ENCODE measurements around the gene HS6ST3. TPM values are rescaled to one million over a fixed set of nuclear protein-coding genes. Genes with fewer than 3 reads are reported as not detected.
A peak's percentile ranks its signal among the peaks of the same experiment; 100 is the strongest.

Gene HS6ST3
- total RNA-seq, 4 donors from 2014 or later: 0.97 to 2.2 (median 2.0) TPM

DNA sequence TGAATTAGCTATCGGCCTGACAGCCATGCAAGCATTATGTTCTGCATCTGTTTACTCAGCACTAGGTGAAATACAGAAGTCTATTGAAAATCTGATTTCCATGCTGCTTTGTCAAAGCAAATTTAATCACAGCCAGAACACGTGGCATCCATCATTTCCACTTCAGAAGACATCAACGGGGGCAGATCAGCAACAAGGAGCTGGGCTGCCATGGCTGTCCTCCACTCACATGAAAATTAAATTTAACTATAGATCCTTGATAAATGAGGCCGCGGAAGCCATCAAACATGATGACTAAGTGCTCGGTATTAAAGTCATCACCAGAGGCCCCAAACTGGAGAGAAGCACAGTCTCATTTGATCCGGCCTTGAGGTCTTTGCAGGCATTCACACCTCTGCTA is 443.5 kb downstream of the HS6ST3 start:
- TF ChIP-seq POLR2A (IDR thresholded peaks at IDR 0.05): no peak
- TF ChIP-seq, protein P1, sequence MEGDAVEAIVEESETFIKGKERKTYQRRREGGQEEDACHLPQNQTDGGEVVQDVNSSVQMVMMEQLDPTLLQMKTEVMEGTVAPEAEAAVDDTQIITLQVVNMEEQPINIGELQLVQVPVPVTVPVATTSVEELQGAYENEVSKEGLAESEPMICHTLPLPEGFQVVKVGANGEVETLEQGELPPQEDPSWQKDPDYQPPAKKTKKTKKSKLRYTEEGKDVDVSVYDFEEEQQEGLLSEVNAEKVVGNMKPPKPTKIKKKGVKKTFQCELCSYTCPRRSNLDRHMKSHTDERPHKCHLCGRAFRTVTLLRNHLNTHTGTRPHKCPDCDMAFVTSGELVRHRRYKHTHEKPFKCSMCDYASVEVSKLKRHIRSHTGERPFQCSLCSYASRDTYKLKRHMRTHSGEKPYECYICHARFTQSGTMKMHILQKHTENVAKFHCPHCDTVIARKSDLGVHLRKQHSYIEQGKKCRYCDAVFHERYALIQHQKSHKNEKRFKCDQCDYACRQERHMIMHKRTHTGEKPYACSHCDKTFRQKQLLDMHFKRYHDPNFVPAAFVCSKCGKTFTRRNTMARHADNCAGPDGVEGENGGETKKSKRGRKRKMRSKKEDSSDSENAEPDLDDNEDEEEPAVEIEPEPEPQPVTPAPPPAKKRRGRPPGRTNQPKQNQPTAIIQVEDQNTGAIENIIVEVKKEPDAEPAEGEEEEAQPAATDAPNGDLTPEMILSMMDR (IDR thresholded peaks at IDR 0.05 in 4 of 5, conservative IDR thresholded peaks at IDR 0.05 in 1 of 5): no peak
- ATAC-seq: no peak
- in situ Hi-C loops (cut with MboI; ENCODE audit: low sequenced_read_pairs in 4 of 4) (no loop called here), intact Hi-C loops (cut with DNase I; ENCODE audit: low total_unique reads) (no loop called here)
- DNase-seq: no peak
- Histone ChIP-seq H3K36me3 (no peaks in the 10 kb centered on the region), H3K4me1 (no peaks in the 10 kb centered on the region), H3K9me3 (no peaks in the 10 kb centered on the region), H3K27ac (no peak overlapping the region), H3K27me3 (no peaks in the 10 kb centered on the region), H3K4me3 (no peak overlapping the region)

DNA sequence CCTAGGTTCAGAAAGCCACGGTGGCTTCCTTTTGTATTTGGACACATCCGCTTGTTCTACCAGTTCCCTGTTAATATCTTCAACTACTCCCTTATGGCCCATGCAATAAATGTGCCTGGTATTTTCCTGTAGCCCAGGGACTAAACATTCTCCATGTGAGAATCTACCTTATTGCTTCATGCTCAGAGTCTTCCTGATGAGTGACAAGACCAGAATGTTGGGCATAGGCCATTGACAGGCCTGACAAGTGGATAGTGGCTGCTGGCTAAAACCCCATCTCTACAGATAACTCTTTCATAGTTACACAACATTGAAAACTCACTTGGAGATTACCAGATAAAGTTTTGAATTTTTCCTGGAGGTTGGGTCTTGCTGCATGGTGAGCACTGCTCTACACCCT is 449.9 kb downstream of the HS6ST3 start:
- no peak overlapping the region for H3K27ac ChIP-seq
- ATAC-seq (peak in 1 of 2 donors; percentile 73), DNase-seq (peak in 1 of 2 donors; percentile 21)
- H3K4me3 ChIP-seq: no peak overlapping the region
- no peaks in the 10 kb centered on the region for H3K27me3 ChIP-seq
- no peaks in the 10 kb centered on the region for H3K4me1 ChIP-seq
- in situ Hi-C loops (cut with MboI; ENCODE audit: low sequenced_read_pairs in 4 of 4): no loop called here
- H3K9me3 ChIP-seq: no peaks in the 10 kb centered on the region
- H3K36me3 ChIP-seq: no peaks in the 10 kb centered on the region
- no peak for TF ChIP-seq POLR2A (IDR thresholded peaks at IDR 0.05)
- TF ChIP-seq, protein P1 (IDR thresholded peaks at IDR 0.05 in 4 of 5, conservative IDR thresholded peaks at IDR 0.05 in 1 of 5): no peak
- intact Hi-C loops (cut with DNase I; ENCODE audit: low total_unique reads): no loop called here

DNA sequence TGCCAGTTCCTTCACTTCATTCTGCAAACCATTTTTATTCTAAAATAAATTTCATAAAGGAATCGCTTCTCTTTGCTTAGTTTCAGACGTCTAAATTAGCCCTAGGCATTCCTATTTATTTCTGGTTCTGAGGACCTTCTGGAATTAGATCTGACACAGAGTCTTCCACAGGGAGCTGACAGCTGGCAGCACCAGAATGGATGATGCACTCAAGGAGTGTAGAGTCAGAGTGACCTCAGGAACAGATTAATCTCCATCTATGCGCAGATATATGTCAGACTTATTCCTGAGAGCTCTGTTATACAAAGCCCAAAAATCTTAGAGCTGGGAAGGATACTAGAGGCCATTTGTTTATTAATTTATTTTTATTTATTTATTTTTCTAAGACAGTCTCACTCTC is 450.8 kb downstream of the HS6ST3 start:
- no peak overlapping the region for H3K27ac ChIP-seq
- H3K36me3 ChIP-seq: no peaks in the 10 kb centered on the region
- TF ChIP-seq, protein P1 (IDR thresholded peaks at IDR 0.05 in 4 of 5, conservative IDR thresholded peaks at IDR 0.05 in 1 of 5): no peak
- no peak for TF ChIP-seq POLR2A (IDR thresholded peaks at IDR 0.05)
- DNase-seq: no peak
- ATAC-seq: peak in 1 of 2 donors; percentile 53
- H3K4me1 ChIP-seq: no peaks in the 10 kb centered on the region
- in situ Hi-C loops (cut with MboI; ENCODE audit: low sequenced_read_pairs in 4 of 4): no loop called here
- H3K4me3 ChIP-seq: no peak overlapping the region
- H3K9me3 ChIP-seq: no peaks in the 10 kb centered on the region
- no peaks in the 10 kb centered on the region for H3K27me3 ChIP-seq
- intact Hi-C loops (cut with DNase I; ENCODE audit: low total_unique reads): no loop called here

DNA sequence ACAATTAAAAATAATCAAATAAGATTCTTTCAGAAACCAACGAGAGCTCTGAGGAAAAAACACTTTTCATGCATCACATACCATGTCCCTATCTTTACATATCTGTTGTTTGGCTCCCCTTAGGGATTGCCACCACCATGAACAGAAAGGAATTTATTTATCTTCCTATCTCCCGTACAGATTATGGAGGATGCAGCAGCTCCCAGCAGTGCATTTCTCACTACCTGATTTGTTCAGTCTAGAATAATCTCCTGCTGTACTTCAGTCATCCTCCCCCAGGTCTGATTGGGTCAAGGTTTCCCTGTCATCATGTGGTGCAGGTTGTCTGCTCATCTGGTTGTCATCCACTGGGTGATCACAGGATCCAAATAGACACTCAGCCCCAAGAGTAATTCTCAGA is 453.1 kb downstream of the HS6ST3 start:
- in situ Hi-C loops (cut with MboI; ENCODE audit: low sequenced_read_pairs in 4 of 4) (no loop called here), intact Hi-C loops (cut with DNase I; ENCODE audit: low total_unique reads) (no loop called here)
- H3K27ac ChIP-seq: no peak overlapping the region
- no peaks in the 10 kb centered on the region for H3K36me3 ChIP-seq
- ATAC-seq (no peak), DNase-seq (no peak)
- H3K27me3 ChIP-seq: no peaks in the 10 kb centered on the region
- TF ChIP-seq POLR2A (IDR thresholded peaks at IDR 0.05): no peak
- TF ChIP-seq, protein P1 (IDR thresholded peaks at IDR 0.05 in 4 of 5, conservative IDR thresholded peaks at IDR 0.05 in 1 of 5): no peak
- no peaks in the 10 kb centered on the region for H3K9me3 ChIP-seq
- H3K4me3 ChIP-seq: no peak overlapping the region
- H3K4me1 ChIP-seq: no peaks in the 10 kb centered on the region

DNA sequence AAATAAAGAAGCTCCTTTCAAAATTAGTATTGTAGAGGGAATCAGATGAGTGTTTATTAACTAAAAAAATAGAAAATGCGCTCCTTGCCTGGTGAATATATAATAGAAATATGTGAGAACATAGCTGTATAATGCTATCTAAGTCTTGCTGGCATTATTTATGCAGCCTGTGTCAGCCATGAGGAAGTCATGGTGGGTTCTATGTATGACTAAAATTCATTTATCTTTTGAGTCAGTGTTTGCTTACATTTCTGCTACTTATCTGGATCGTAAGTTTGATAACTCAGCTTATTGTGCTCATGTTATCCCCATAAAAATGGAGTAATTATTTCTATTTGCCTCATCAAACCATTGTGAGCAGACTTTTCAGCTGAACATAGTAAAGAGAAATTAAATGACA is 455.1 kb downstream of the HS6ST3 start:
- ATAC-seq: no peak
- intact Hi-C loops (cut with DNase I; ENCODE audit: low total_unique reads): no loop called here

More for the DNA sequence above, 455.1 kb downstream of the HS6ST3 start:
- no peaks in the 10 kb centered on the region for H3K9me3 ChIP-seq
- in situ Hi-C loops (cut with MboI; ENCODE audit: low sequenced_read_pairs in 4 of 4): no loop called here
- TF ChIP-seq, protein P1 (IDR thresholded peaks at IDR 0.05 in 4 of 5, conservative IDR thresholded peaks at IDR 0.05 in 1 of 5): no peak
- no peak for TF ChIP-seq POLR2A (IDR thresholded peaks at IDR 0.05)
- no peak overlapping the region for H3K27ac ChIP-seq
- no peaks in the 10 kb centered on the region for H3K27me3 ChIP-seq
- no peaks in the 10 kb centered on the region for H3K4me1 ChIP-seq
- DNase-seq: no peak
- H3K36me3 ChIP-seq: no peaks in the 10 kb centered on the region
- no peak overlapping the region for H3K4me3 ChIP-seq
